Astrocyte of the spinal cord (primary cell): ENCODE results near the gene AURKB.

Source experiments
- DNase-seq: peaks from one replicate; pipeline ENCODE4 v3.0.0; 2011; ENCODE audit warnings: low read depth, low spot score
- H3K4me3 ChIP-seq: 2 replicates; pipeline ENCODE4 v1.5.1; 2011; ENCODE audit warnings: low read depth, mild to moderate bottlenecking, low read length, moderate library complexity
- CTCF ChIP-seq: IDR thresholded peaks from 2 replicates; pipeline ENCODE4 v1.5.1; 2012; ENCODE audit warnings: low read depth, mild to moderate bottlenecking, low read length, inconsistent platforms
- in situ Hi-C: cut with HindIII; loops from 2 replicates; pipeline ENCODE4 v1.10.0; 2017; ENCODE audit warnings: low sequenced_read_pairs

AURKB gene

GRCh38 chr17:8226536-8227237, 16.3 kb upstream of the AURKB start:
- DNase-seq = peak; percentile 94
- H3K4me3 ChIP-seq = peak overlapping the region; percentile 42
- TF ChIP-seq CTCF = no peak
- in situ Hi-C loops = no loop called here

- peak; percentile 85 for DNase-seq
- TF ChIP-seq CTCF = no peak
- in situ Hi-C loops = no loop called here
- peak overlapping the region; percentile 42 for H3K4me3 ChIP-seq
Measured at GRCh38 chr17:8225813-8226535, 15.6 kb upstream of the AURKB start.

GRCh38 chr17:8224891-8225812, 14.8 kb upstream of the AURKB start:
- DNase-seq = no peak
- no peak for TF ChIP-seq CTCF
- in situ Hi-C loops = no loop called here
- H3K4me3 ChIP-seq = no peak overlapping the region

GRCh38 chr17:8223356-8224126, 13.2 kb upstream of the AURKB start:
- in situ Hi-C loops = no loop called here
- H3K4me3 ChIP-seq = peak overlapping the region; percentile 78
- TF ChIP-seq CTCF = peak; percentile 22
- peak; percentile 41 for DNase-seq

- TF ChIP-seq CTCF = no peak
- in situ Hi-C loops = no loop called here
- DNase-seq = peak; percentile 96
- peak overlapping the region; percentile 78 for H3K4me3 ChIP-seq
Measured at GRCh38 chr17:8222630-8223355, 12.4 kb upstream of the AURKB start.
